Smooth muscle cell (in vitro differentiated cells): ENCODE measurements around the gene CLCN6. TPM values are rescaled to one million over a fixed set of nuclear protein-coding genes. Genes with fewer than 3 reads are reported as not detected.
A peak's percentile ranks its signal among the peaks of the same experiment; 100 is the strongest.

Experiments used
- DNase-seq: peaks from one replicate; lab custom pipeline; 2025; ENCODE audit not compliant: unreplicated experiment; lab: John Stamatoyannopoulos, UW
- H2AFZ ChIP-seq: fragments of 200-600 bp; sonication (generic); 2 replicates; pipeline ENCODE4 v1.6.0; 2016; ENCODE audit warnings: antibody characterized with exemption, low read depth, mild to moderate bottlenecking
- H3F3A ChIP-seq: fragments of 200-600 bp; sonication (generic); 2 replicates; pipeline ENCODE4 v1.6.0; 2017; ENCODE audit warnings: antibody characterized with exemption, low read depth
- H3K27ac ChIP-seq: fragments of 200-600 bp; sonication (generic); 2 replicates; pipeline ENCODE4 v1.5.1; 2016; ENCODE audit warnings: low read depth, mild to moderate bottlenecking
- H3K27me3 ChIP-seq: fragments of 200-600 bp; sonication (generic); 2 replicates; pipeline ENCODE4 v1.6.1; 2016; ENCODE audit warnings: low read depth, mild to moderate bottlenecking
- H3K36me3 ChIP-seq: fragments of 200-600 bp; sonication (generic); 2 replicates; pipeline ENCODE4 v1.5.1; 2016; ENCODE audit warnings: low read depth
- H3K4me1 ChIP-seq: fragments of 200-600 bp; sonication (generic); 2 replicates; pipeline ENCODE4 v1.5.1; 2016; ENCODE audit warnings: low read depth
- H3K4me2 ChIP-seq: fragments of 200-600 bp; sonication (generic); 2 replicates; pipeline ENCODE4 v1.6.0; 2016; ENCODE audit warnings: mild to moderate bottlenecking
- H3K4me3 ChIP-seq: fragments of 200-600 bp; sonication (generic); 2 replicates; pipeline ENCODE4 v1.5.1; 2016; ENCODE audit warnings: mild to moderate bottlenecking
- H3K79me2 ChIP-seq: fragments of 200-600 bp; sonication (generic); 2 replicates; pipeline ENCODE4 v1.6.0; 2016; ENCODE audit warnings: low read depth, mild to moderate bottlenecking
- H3K9ac ChIP-seq: fragments of 200-600 bp; sonication (generic); 2 replicates; pipeline ENCODE4 v1.6.0; 2016; ENCODE audit warnings: low read depth
- H3K9me3 ChIP-seq: fragments of 200-600 bp; sonication (generic); replicated peaks from 2 replicates; pipeline ENCODE4 v1.5.1; 2016; ENCODE audit warnings: low read depth
- H4K20me1 ChIP-seq: fragments of 200-600 bp; sonication (generic); 2 replicates; pipeline ENCODE4 v1.6.0; 2016; ENCODE audit warnings: low read depth
- CTCF ChIP-seq: fragments of 200-600 bp; sonication (generic); IDR thresholded peaks from 2 replicates; pipeline ENCODE4 v1.5.1; 2017; ENCODE audit warnings: borderline replicate concordance, mild to moderate bottlenecking, antibody characterized with exemption; ENCODE audit not compliant: insufficient read depth, poor library complexity, severe bottlenecking
- WGBS: methylation state at CpG from one replicate; pipeline ENCODE4 v1.1.7; 2016; ENCODE audit warnings: low lambda C conversion rate; 5-methylcytosine and 5-hydroxymethylcytosine counted together
- polyA plus RNA-seq: library from polyadenylated mRNA; unstranded; fragments of >200 nt; fragmentation: Nextera tagmentation; extraction: Ambion mirVana; gene quantifications from 2 replicates; pipeline ENCODE4 v1.2.1, GENCODE V29; 2016
- total RNA-seq: library from RNA; depleted of rRNA; stranded (reverse); fragments of >200 nt; gene quantifications from 2 replicates; pipeline ENCODE4 v1.2.3, GENCODE V29; 2014

Gene CLCN6
- total and polyA plus RNA-seq, 2 experiments from 2014 or later, result 9.9 to 13.6 TPM

- no peak overlapping the region for H2AFZ ChIP-seq
- peaks cover 10% of the 10 kb centered on the region for H3K4me1 ChIP-seq
- no peaks in the 10 kb centered on the region for H3K9me3 ChIP-seq
- peak overlapping the region; percentile 38 for H3K4me3 ChIP-seq
- 89% methylated on average over 20 of the region's 21 CpGs for WGBS
- H3K79me2 ChIP-seq, result no peaks in the 10 kb centered on the region
- peak overlapping the region; percentile 82 for H3K4me2 ChIP-seq
- no peaks in the 10 kb centered on the region for H3K27me3 ChIP-seq
- no peaks in the 10 kb centered on the region for H3K36me3 ChIP-seq
- DNase-seq, result no peak
- H3K27ac ChIP-seq, result no peak overlapping the region
- no peak for TF ChIP-seq CTCF
- no peaks in the 10 kb centered on the region for H3F3A ChIP-seq
- no peaks in the 10 kb centered on the region for H4K20me1 ChIP-seq
- H3K9ac ChIP-seq, result no peak overlapping the region
Observed at GRCh38 chr1:11784256-11784992, 21.6 kb upstream of the CLCN6 start.

GRCh38 chr1:11784993-11785769 lies 20.8 kb upstream of the CLCN6 start:
- TF ChIP-seq CTCF, result peak; percentile 90
- Histone ChIP-seq H3K9me3 (no peaks in the 10 kb centered on the region), H3K79me2 (no peaks in the 10 kb centered on the region), H4K20me1 (no peaks in the 10 kb centered on the region), H3K36me3 (no peaks in the 10 kb centered on the region), H3K4me3 (peak overlapping the region; percentile 38), H3K4me2 (peak overlapping the region; percentile 82), H3K9ac (no peak overlapping the region), H3K27me3 (no peaks in the 10 kb centered on the region), H3K27ac (no peak overlapping the region), H2AFZ (no peak overlapping the region), H3K4me1 (peaks cover 10% of the 10 kb centered on the region), H3F3A (no peaks in the 10 kb centered on the region)
- DNase-seq, result no peak
- 18% methylated on average over 30 of the region's 30 CpGs for WGBS

GRCh38 chr1:11786168-11786567 lies 19.8 kb upstream of the CLCN6 start:
- Histone ChIP-seq H4K20me1 (no peaks in the 10 kb centered on the region), H3K79me2 (no peaks in the 10 kb centered on the region), H3K36me3 (no peaks in the 10 kb centered on the region), H3K4me1 (peaks cover 10% of the 10 kb centered on the region), H3K4me3 (no peak overlapping the region), H3K27ac (no peak overlapping the region), H2AFZ (no peak overlapping the region), H3K27me3 (no peaks in the 10 kb centered on the region), H3K9ac (no peak overlapping the region), H3F3A (no peaks in the 10 kb centered on the region), H3K4me2 (no peak overlapping the region), H3K9me3 (no peaks in the 10 kb centered on the region)
- TF ChIP-seq CTCF, result no peak
- no peak for DNase-seq
- WGBS, result 60% methylated on average over 5 of the region's 5 CpGs
